Liver (tissue), 9 donors: Measurements from ENCODE around the gene MAPT. TPM values are rescaled to one million over a fixed set of nuclear protein-coding genes. Genes with fewer than 3 reads are reported as not detected.

Experiments used
- DNase-seq: peaks from one replicate; pipeline ENCODE4 v3.0.0-alpha.2; 2017; ENCODE audit warnings: low spot score
- H3K27ac ChIP-seq, 2 donors: one replicate each; pipeline ENCODE4 v1.7.0; 2013; ENCODE audit warnings: inconsistent platforms in 2 of 2, low read length in 2 of 2, control low read depth in 1 of 2, low read depth in 1 of 2, mild to moderate bottlenecking in 1 of 2
- H3K27me3 ChIP-seq, 4 donors: one replicate each; pipeline versions ENCODE4 v1.6.1 to v1.7.0; 2013; ENCODE audit warnings: low read length in 3 of 4, inconsistent platforms in 1 of 4, mild to moderate bottlenecking in 1 of 4, moderate library complexity in 1 of 4; ENCODE audit not compliant: control insufficient read depth in 4 of 4, insufficient read depth in 4 of 4
- H3K36me3 ChIP-seq, 4 donors: one replicate each; pipeline versions ENCODE4 v1.6.1 to v1.7.0; 2013; ENCODE audit warnings: low read length in 3 of 4, mild to moderate bottlenecking in 3 of 4, low read depth in 1 of 4, moderate library complexity in 1 of 4; ENCODE audit not compliant: control insufficient read depth in 4 of 4, insufficient read depth in 3 of 4
- H3K4me1 ChIP-seq, 4 donors: one replicate each; pipeline versions ENCODE4 v1.6.1 to v1.7.0; 2013; ENCODE audit warnings: low read length in 3 of 4, mild to moderate bottlenecking in 3 of 4, moderate library complexity in 1 of 4; ENCODE audit not compliant: control insufficient read depth in 4 of 4, insufficient read depth in 4 of 4
- H3K4me3 ChIP-seq, 3 donors: one replicate each; pipeline versions ENCODE4 v1.6.1 to v1.7.0; 2013; ENCODE audit warnings: low read length in 3 of 3, control low read depth in 1 of 3, low read depth in 1 of 3, mild to moderate bottlenecking in 1 of 3
- H3K9ac ChIP-seq, 2 donors: one replicate each; pipeline ENCODE4 v1.7.0; 2013; ENCODE audit warnings: low read length in 2 of 2, mild to moderate bottlenecking in 2 of 2, moderate library complexity in 2 of 2, control low read depth in 1 of 2, low read depth in 1 of 2
- H3K9me3 ChIP-seq, 4 donors: one replicate each; pipeline versions ENCODE4 v1.6.1 to v1.7.0; 2013; ENCODE audit warnings: low read length in 3 of 4; ENCODE audit not compliant: control insufficient read depth in 4 of 4
- CTCF ChIP-seq: fragments of 150-350 bp; IDR thresholded peaks from 2 replicates; pipeline ENCODE4 v1.5.1; 2017; ENCODE audit warnings: improper control_type of control experiment, low read depth, low read length; ENCODE audit not compliant: missing input control
- FOXA1 ChIP-seq: IDR thresholded peaks from 2 replicates; pipeline ENCODE4 v1.6.1; 2016; ENCODE audit warnings: antibody characterized with exemption
- FOXA2 ChIP-seq: IDR thresholded peaks from 2 replicates; pipeline ENCODE4 v1.6.1; 2016; ENCODE audit warnings: antibody characterized with exemption
- GABPA ChIP-seq, 2 donors: IDR thresholded peaks in 1 of 2; conservative IDR thresholded peaks in 1 of 2; 2 replicates each; pipeline ENCODE4 v1.6.1; 2016; ENCODE audit warnings: antibody characterized with exemption in 2 of 2, mild to moderate bottlenecking in 1 of 2, moderate library complexity in 1 of 2
- HNF4A ChIP-seq, 2 donors: conservative IDR thresholded peaks; 2 replicates each; pipeline ENCODE4 v1.6.1; 2016; ENCODE audit warnings: antibody characterized with exemption in 2 of 2, mild to moderate bottlenecking in 2 of 2
- HNF4G ChIP-seq: IDR thresholded peaks from 2 replicates; pipeline ENCODE4 v1.6.1; 2016; ENCODE audit warnings: antibody characterized with exemption
- JUND ChIP-seq, 2 donors: IDR thresholded peaks; 2 replicates each; pipeline ENCODE4 v1.6.1; 2016; ENCODE audit warnings: antibody characterized with exemption in 2 of 2
- NR2F2 ChIP-seq: IDR thresholded peaks from 2 replicates; pipeline ENCODE4 v1.6.1; 2016; ENCODE audit warnings: antibody characterized with exemption
- RAD21 ChIP-seq, 2 donors: IDR thresholded peaks; 2 replicates each; pipeline ENCODE4 v1.6.1; 2016; ENCODE audit warnings: antibody characterized with exemption in 2 of 2, mild to moderate bottlenecking in 2 of 2
- RXRA ChIP-seq, 2 donors: IDR thresholded peaks; 2 replicates each; pipeline ENCODE4 v1.6.1; 2017 to 2018; ENCODE audit warnings: antibody characterized with exemption in 2 of 2, mild to moderate bottlenecking in 1 of 2
- SP1 ChIP-seq: IDR thresholded peaks from 2 replicates; pipeline ENCODE4 v1.6.1; 2018; ENCODE audit warnings: antibody characterized with exemption, mild to moderate bottlenecking
- TAF1 ChIP-seq: conservative IDR thresholded peaks from 2 replicates; pipeline ENCODE4 v1.6.1; 2016; ENCODE audit warnings: antibody characterized with exemption, mild to moderate bottlenecking
- YY1 ChIP-seq: IDR thresholded peaks from 2 replicates; pipeline ENCODE4 v1.6.1; 2016; ENCODE audit warnings: antibody characterized with exemption, mild to moderate bottlenecking
- ZBTB33 ChIP-seq: IDR thresholded peaks from 2 replicates; pipeline ENCODE4 v1.6.1; 2016; ENCODE audit warnings: antibody characterized with exemption
- WGBS: extraction: QIAGEN DNeasy Blood & Tissue Kit; methylation state at CpG from one replicate; pipeline ENCODE4 v1.1.7; 2013; 5-methylcytosine and 5-hydroxymethylcytosine counted together
- polyA plus RNA-seq, 2 donors: library from polyadenylated mRNA; stranded (reverse) in 1 of 2; unstranded in 1 of 2; fragments of 200-250 nt in 1 of 2; fragments of >200 nt in 1 of 2; fragmentation: Nextera tagmentation in 1 of 2; extraction: Ambion mirVana in 1 of 2; gene quantifications; one replicate each; pipeline versions ENCODE4 v1.2.1 to v1.2.3, GENCODE V29; 2013 to 2015
- total RNA-seq, 2 donors: library from RNA; depleted of rRNA; stranded (reverse); fragments of >200 nt; gene quantifications; one replicate each; pipeline ENCODE4 v1.2.3, GENCODE V29; 2014
- TF ChIP-seq, protein P1 (sequence below): IDR thresholded peaks from 2 replicates; pipeline ENCODE4 v1.6.1; 2016; ENCODE audit warnings: antibody characterized with exemption
- TF ChIP-seq, protein P2 (sequence below): IDR thresholded peaks from 2 replicates; pipeline ENCODE4 v1.6.1; 2016; ENCODE audit warnings: antibody characterized with exemption, mild to moderate bottlenecking
- donor health status: healthy.
- donor health status: healthy.
- donor health status: healthy.
- donor health status: healthy.
- donor health status: healthy.

The MAPT gene
- total and polyA plus RNA-seq, 4 donors = 0.05 to 0.67 (median 0.27) TPM

GRCh38 chr17:45863857-45864654 is 30.3 kb upstream of the MAPT start:
- TF ChIP-seq SP1 (no peak), RXRA (IDR thresholded peaks at IDR 0.05) (no peak), HNF4A (conservative IDR thresholded peaks at IDR 0.05) (no peak), JUND (IDR thresholded peaks at IDR 0.05) (no peak), FOXA2 (no peak), TAF1 (no peak), CTCF (no peak), YY1 (no peak), HNF4G (no peak), FOXA1 (no peak), RAD21 (IDR thresholded peaks at IDR 0.05) (no peak), NR2F2 (no peak)
- TF ChIP-seq, protein P1, sequence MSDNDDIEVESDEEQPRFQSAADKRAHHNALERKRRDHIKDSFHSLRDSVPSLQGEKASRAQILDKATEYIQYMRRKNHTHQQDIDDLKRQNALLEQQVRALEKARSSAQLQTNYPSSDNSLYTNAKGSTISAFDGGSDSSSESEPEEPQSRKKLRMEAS = no peak
- TF ChIP-seq, protein P2, sequence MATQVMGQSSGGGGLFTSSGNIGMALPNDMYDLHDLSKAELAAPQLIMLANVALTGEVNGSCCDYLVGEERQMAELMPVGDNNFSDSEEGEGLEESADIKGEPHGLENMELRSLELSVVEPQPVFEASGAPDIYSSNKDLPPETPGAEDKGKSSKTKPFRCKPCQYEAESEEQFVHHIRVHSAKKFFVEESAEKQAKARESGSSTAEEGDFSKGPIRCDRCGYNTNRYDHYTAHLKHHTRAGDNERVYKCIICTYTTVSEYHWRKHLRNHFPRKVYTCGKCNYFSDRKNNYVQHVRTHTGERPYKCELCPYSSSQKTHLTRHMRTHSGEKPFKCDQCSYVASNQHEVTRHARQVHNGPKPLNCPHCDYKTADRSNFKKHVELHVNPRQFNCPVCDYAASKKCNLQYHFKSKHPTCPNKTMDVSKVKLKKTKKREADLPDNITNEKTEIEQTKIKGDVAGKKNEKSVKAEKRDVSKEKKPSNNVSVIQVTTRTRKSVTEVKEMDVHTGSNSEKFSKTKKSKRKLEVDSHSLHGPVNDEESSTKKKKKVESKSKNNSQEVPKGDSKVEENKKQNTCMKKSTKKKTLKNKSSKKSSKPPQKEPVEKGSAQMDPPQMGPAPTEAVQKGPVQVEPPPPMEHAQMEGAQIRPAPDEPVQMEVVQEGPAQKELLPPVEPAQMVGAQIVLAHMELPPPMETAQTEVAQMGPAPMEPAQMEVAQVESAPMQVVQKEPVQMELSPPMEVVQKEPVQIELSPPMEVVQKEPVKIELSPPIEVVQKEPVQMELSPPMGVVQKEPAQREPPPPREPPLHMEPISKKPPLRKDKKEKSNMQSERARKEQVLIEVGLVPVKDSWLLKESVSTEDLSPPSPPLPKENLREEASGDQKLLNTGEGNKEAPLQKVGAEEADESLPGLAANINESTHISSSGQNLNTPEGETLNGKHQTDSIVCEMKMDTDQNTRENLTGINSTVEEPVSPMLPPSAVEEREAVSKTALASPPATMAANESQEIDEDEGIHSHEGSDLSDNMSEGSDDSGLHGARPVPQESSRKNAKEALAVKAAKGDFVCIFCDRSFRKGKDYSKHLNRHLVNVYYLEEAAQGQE = no peak
- Histone ChIP-seq H3K4me3 (no peak overlapping the region), H3K27me3 (peaks cover 0 to 3% (median under 1%) of the 10 kb centered on the region in 4 donors), H3K27ac (no peak overlapping the region), H3K9me3 (peaks cover 0 to 2% (median 0%) of the 10 kb centered on the region in 4 donors), H3K36me3 (no peaks in the 10 kb centered on the region), H3K9ac (no peak overlapping the region), H3K4me1 (no peaks in the 10 kb centered on the region)
- DNase-seq = no peak
- 60% methylated on average over 6 of the region's 6 CpGs for WGBS

DNA sequence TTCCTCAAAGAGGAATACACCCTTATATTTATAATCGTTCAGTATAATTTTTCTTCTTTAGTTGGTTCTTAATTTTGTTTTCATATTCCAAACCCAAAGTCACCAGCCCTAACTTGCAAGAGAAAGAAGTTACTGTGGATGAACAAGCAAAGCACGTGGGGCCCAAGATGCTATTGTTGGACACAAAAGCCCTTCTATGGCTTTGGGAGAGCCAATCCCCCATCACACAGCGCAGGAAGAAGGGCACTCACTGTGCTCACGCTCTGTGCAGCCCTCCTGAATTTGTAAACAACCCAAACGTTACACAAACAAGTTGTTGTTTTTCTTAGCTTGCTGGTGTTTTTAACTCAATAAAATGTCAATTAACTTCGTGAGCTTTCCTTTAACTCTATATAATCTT is 27.2 kb upstream of the MAPT start:
- Histone ChIP-seq H3K4me1 (no peaks in the 10 kb centered on the region), H3K9ac (no peak overlapping the region), H3K36me3 (no peaks in the 10 kb centered on the region), H3K4me3 (no peak overlapping the region), H3K9me3 (no peaks in the 10 kb centered on the region), H3K27ac (no peak overlapping the region), H3K27me3 (peaks cover 0 to 6% (median under 1%) of the 10 kb centered on the region in 4 donors)
- WGBS = 76% methylated on average over 6 of the region's 6 CpGs
- DNase-seq = no peak
- TF ChIP-seq RAD21 (IDR thresholded peaks at IDR 0.05) (no peak), FOXA1 (no peak), HNF4G (no peak), SP1 (no peak), YY1 (no peak), FOXA2 (no peak), RXRA (IDR thresholded peaks at IDR 0.05) (no peak), CTCF (no peak), GABPA (IDR thresholded peaks at IDR 0.05 in 1 of 2, conservative IDR thresholded peaks at IDR 0.05 in 1 of 2) (no peak), JUND (IDR thresholded peaks at IDR 0.05) (no peak), TAF1 (no peak), HNF4A (conservative IDR thresholded peaks at IDR 0.05) (no peak), ZBTB33 (no peak)
- TF ChIP-seq, protein P1 = no peak
